Measurements from ENCODE around the gene TSPAN8. TPM values are rescaled to one million over a fixed set of nuclear protein-coding genes. Genes with fewer than 3 reads are reported as not detected.

Gene TSPAN8
- total and polyA plus RNA-seq, 2 experiments from 2014 or later = not detected

GRCh38 chr12:71164166-71164565, 6.4 kb upstream of the TSPAN8 start:
- peaks cover 12% of the 10 kb centered on the region; the same call in 2 of the 3 replicates for H3K36me3 Mint-ChIP-seq (ENCODE audit: low read depth)
- H3K4me1 ChIP-seq (ENCODE audit: insufficient read depth) = no peaks in the 10 kb centered on the region
- no peak overlapping the region for H3K27ac Mint-ChIP-seq
- no peak overlapping the region for H3K4me2 ChIP-seq
- H3K4me3 ChIP-seq = no peak overlapping the region
- H3K27me3 Mint-ChIP-seq (ENCODE audit: insufficient read depth, low read depth, poor library complexity) = no peaks in the 10 kb centered on the region
- H3K4me3 Mint-ChIP-seq = no peak overlapping the region
- no peak for TF ChIP-seq CREB1 (CRISPR knock-in tag; IDR thresholded peaks at IDR 0.05; ENCODE audit: low read depth)
- TF ChIP-seq, protein P1, sequence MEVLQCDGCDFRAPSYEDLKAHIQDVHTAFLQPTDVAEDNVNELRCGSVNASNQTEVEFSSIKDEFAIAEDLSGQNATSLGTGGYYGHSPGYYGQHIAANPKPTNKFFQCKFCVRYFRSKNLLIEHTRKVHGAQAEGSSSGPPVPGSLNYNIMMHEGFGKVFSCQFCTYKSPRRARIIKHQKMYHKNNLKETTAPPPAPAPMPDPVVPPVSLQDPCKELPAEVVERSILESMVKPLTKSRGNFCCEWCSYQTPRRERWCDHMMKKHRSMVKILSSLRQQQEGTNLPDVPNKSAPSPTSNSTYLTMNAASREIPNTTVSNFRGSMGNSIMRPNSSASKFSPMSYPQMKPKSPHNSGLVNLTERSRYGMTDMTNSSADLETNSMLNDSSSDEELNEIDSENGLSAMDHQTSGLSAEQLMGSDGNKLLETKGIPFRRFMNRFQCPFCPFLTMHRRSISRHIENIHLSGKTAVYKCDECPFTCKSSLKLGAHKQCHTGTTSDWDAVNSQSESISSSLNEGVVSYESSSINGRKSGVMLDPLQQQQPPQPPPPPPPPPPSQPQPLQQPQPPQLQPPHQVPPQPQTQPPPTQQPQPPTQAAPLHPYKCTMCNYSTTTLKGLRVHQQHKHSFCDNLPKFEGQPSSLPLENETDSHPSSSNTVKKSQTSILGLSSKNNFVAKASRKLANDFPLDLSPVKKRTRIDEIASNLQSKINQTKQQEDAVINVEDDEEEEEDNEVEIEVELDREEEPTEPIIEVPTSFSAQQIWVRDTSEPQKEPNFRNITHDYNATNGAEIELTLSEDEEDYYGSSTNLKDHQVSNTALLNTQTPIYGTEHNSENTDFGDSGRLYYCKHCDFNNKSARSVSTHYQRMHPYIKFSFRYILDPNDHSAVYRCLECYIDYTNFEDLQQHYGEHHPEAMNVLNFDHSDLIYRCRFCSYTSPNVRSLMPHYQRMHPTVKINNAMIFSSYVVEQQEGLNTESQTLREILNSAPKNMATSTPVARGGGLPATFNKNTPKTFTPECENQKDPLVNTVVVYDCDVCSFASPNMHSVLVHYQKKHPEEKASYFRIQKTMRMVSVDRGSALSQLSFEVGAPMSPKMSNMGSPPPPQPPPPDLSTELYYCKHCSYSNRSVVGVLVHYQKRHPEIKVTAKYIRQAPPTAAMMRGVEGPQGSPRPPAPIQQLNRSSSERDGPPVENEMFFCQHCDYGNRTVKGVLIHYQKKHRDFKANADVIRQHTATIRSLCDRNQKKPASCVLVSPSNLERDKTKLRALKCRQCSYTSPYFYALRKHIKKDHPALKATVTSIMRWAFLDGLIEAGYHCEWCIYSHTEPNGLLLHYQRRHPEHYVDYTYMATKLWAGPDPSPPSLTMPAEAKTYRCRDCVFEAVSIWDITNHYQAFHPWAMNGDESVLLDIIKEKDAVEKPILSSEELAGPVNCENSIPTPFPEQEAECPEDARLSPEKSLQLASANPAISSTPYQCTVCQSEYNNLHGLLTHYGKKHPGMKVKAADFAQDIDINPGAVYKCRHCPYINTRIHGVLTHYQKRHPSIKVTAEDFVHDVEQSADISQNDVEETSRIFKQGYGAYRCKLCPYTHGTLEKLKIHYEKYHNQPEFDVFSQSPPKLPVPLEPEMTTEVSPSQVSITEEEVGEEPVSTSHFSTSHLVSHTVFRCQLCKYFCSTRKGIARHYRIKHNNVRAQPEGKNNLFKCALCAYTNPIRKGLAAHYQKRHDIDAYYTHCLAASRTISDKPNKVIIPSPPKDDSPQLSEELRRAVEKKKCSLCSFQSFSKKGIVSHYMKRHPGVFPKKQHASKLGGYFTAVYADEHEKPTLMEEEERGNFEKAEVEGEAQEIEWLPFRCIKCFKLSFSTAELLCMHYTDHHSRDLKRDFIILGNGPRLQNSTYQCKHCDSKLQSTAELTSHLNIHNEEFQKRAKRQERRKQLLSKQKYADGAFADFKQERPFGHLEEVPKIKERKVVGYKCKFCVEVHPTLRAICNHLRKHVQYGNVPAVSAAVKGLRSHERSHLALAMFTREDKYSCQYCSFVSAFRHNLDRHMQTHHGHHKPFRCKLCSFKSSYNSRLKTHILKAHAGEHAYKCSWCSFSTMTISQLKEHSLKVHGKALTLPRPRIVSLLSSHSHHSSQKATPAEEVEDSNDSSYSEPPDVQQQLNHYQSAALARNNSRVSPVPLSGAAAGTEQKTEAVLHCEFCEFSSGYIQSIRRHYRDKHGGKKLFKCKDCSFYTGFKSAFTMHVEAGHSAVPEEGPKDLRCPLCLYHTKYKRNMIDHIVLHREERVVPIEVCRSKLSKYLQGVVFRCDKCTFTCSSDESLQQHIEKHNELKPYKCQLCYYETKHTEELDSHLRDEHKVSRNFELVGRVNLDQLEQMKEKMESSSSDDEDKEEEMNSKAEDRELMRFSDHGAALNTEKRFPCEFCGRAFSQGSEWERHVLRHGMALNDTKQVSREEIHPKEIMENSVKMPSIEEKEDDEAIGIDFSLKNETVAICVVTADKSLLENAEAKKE (CRISPR knock-in tag; IDR thresholded peaks at IDR 0.05) = no peak
- TF ChIP-seq POLR2AphosphoS5 (IDR thresholded peaks at IDR 0.05; ENCODE audit: low read depth) = no peak
- TF ChIP-seq EZH2 (IDR thresholded peaks at IDR 0.05; ENCODE audit: low read depth, unreplicated experiment) = no peak
- no peak for TF ChIP-seq EZH2phosphoT487 (IDR thresholded peaks at IDR 0.05; ENCODE audit: unreplicated experiment)
- no peak for TF ChIP-seq ETS1 (IDR thresholded peaks at IDR 0.05)
- no peak for TF ChIP-seq CTCF (conservative IDR thresholded peaks at IDR 0.05; ENCODE audit: low read depth in 2 of 2)
- TF ChIP-seq JUNB (IDR thresholded peaks at IDR 0.05; ENCODE audit: unreplicated experiment) = no peak
- TF ChIP-seq ZNF331 (CRISPR knock-in tag; IDR thresholded peaks at IDR 0.05; ENCODE audit: low read depth) = no peak
- no peak for TF ChIP-seq NANOG (IDR thresholded peaks at IDR 0.05; ENCODE audit: borderline replicate concordance)
- no peak for TF ChIP-seq REST (IDR thresholded peaks at IDR 0.05; ENCODE audit: unreplicated experiment)
- H2AFZ ChIP-seq = no peak overlapping the region
- no peaks in the 10 kb centered on the region; the same call in 2 of the 3 replicates for H3K4me1 Mint-ChIP-seq
- no peaks in the 10 kb centered on the region for H3K79me2 ChIP-seq (replicated peaks; ENCODE audit: insufficient read depth)
- no peak for ATAC-seq
- H3K9me2 ChIP-seq (ENCODE audit: insufficient read depth) = 0 out of 2 replicates have a peak, but pooled peaks cover 3% of the 10 kb centered on the region
- H3K36me3 ChIP-seq (ENCODE audit: insufficient read depth) = peaks cover 6% of the 10 kb centered on the region; the same call in 1 of the 2 replicates
- no peaks in the 10 kb centered on the region for H3K27me3 ChIP-seq (ENCODE audit: insufficient read depth)
- H3K27ac ChIP-seq (ENCODE audit: low read depth) = no peak overlapping the region
- peaks cover 19% of the 10 kb centered on the region; the same call in 2 of the 3 replicates for H3K9me3 Mint-ChIP-seq
- H4K20me1 ChIP-seq (replicated peaks; ENCODE audit: insufficient read depth) = no peaks in the 10 kb centered on the region
- no peaks in the 10 kb centered on the region for H3F3A ChIP-seq (replicated peaks; ENCODE audit: low read depth)
- no peak for DNase-seq (ENCODE audit: low spot score)

All from GM23338 (cell line).